ENCODE data around the gene HCN4.

The HCN4 gene

GRCh38 chr15:73335471-73335870 lies 33.3 kb downstream of the HCN4 start:
- H3K4me3 ChIP-seq (ENCODE audit: control insufficient read depth, low read depth, low read length): no peak overlapping the region
- no peak for DNase-seq (ENCODE audit: low read depth)
- TF ChIP-seq, protein P1, sequence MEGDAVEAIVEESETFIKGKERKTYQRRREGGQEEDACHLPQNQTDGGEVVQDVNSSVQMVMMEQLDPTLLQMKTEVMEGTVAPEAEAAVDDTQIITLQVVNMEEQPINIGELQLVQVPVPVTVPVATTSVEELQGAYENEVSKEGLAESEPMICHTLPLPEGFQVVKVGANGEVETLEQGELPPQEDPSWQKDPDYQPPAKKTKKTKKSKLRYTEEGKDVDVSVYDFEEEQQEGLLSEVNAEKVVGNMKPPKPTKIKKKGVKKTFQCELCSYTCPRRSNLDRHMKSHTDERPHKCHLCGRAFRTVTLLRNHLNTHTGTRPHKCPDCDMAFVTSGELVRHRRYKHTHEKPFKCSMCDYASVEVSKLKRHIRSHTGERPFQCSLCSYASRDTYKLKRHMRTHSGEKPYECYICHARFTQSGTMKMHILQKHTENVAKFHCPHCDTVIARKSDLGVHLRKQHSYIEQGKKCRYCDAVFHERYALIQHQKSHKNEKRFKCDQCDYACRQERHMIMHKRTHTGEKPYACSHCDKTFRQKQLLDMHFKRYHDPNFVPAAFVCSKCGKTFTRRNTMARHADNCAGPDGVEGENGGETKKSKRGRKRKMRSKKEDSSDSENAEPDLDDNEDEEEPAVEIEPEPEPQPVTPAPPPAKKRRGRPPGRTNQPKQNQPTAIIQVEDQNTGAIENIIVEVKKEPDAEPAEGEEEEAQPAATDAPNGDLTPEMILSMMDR (IDR thresholded peaks at IDR 0.05; ENCODE audit: control insufficient read depth, insufficient read depth, low read depth, low read length, missing control alignments): no peak

DNA sequence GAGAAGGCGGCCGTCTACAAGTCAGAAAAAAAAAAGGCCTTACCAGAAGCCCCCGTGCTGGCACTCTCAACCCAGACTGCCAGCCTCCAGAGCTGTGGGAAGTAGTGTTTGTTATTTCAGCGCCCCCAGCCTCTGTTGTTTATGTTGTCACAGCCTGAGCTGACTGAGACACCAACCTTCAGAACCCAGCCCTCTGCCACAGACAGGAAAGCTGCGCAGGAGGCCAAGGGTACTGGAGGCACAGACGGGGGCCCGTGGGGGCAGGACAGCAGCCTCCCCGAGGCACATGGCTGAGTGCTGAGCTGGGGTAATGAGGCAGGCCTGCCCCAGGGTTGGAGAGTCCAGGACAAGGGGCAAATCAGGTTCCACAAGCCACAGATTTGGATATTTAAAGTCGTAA lies 33.7 kb downstream of the HCN4 start:
- H3K4me3 ChIP-seq (ENCODE audit: control insufficient read depth, low read depth, low read length): no peak overlapping the region
- DNase-seq (ENCODE audit: low read depth): no peak
- TF ChIP-seq, protein P1 (IDR thresholded peaks at IDR 0.05; ENCODE audit: control insufficient read depth, insufficient read depth, low read depth, low read length, missing control alignments): no peak

- TF ChIP-seq, protein P1 (IDR thresholded peaks at IDR 0.05; ENCODE audit: control insufficient read depth, insufficient read depth, low read depth, low read length, missing control alignments): no peak
- H3K4me3 ChIP-seq (ENCODE audit: control insufficient read depth, low read depth, low read length): no peak overlapping the region
- DNase-seq (ENCODE audit: low read depth): no peak
Observed at GRCh38 chr15:73334086-73334485, 34.7 kb downstream of the HCN4 start.

- TF ChIP-seq, protein P1 (IDR thresholded peaks at IDR 0.05; ENCODE audit: control insufficient read depth, insufficient read depth, low read depth, low read length, missing control alignments): no peak
- H3K4me3 ChIP-seq (ENCODE audit: control insufficient read depth, low read depth, low read length): no peak overlapping the region
- no peak for DNase-seq (ENCODE audit: low read depth)
Observed at GRCh38 chr15:73333001-73333400, 35.8 kb downstream of the HCN4 start.

GRCh38 chr15:73331991-73332925 lies 36.5 kb downstream of the HCN4 start:
- TF ChIP-seq, protein P1 (IDR thresholded peaks at IDR 0.05; ENCODE audit: control insufficient read depth, insufficient read depth, low read depth, low read length, missing control alignments): no peak
- H3K4me3 ChIP-seq (ENCODE audit: control insufficient read depth, low read depth, low read length): no peak overlapping the region
- DNase-seq (ENCODE audit: low read depth): no peak

GRCh38 chr15:73331501-73331900 lies 37.3 kb downstream of the HCN4 start:
- H3K4me3 ChIP-seq (ENCODE audit: control insufficient read depth, low read depth, low read length): no peak overlapping the region
- TF ChIP-seq, protein P1 (IDR thresholded peaks at IDR 0.05; ENCODE audit: control insufficient read depth, insufficient read depth, low read depth, low read length, missing control alignments): no peak
- DNase-seq (ENCODE audit: low read depth): no peak

All from AG09309 (cell line).